ENCODE data around the gene PLXNB2.
"Not testable (repeated sequence)": the region's sequence is repeated elsewhere in the genome, so short reads cannot be mapped to it uniquely, and the experiment has no call there.

The PLXNB2 gene

GRCh38 chr22:50339945-50340879 lies 32.8 kb upstream of the PLXNB2 start:
- H3K9me3 ChIP-seq (ENCODE audit: severe bottlenecking): no peaks in the 10 kb centered on the region
- no peaks in the 10 kb centered on the region for H3K27me3 ChIP-seq (ENCODE audit: insufficient read depth, poor library complexity, severe bottlenecking)
- H3K4me1 ChIP-seq (ENCODE audit: insufficient read depth, poor library complexity, severe bottlenecking): no peaks in the 10 kb centered on the region
- no peak for DNase-seq (ENCODE audit: low spot score)
- no peak for TF ChIP-seq CTCF (IDR thresholded peaks at IDR 0.05; ENCODE audit: poor library complexity, severe bottlenecking)
- no peaks in the 10 kb centered on the region for H3K36me3 ChIP-seq (ENCODE audit: low read depth)
- no peak overlapping the region for H3K4me3 ChIP-seq (ENCODE audit: severe bottlenecking)
- no peak overlapping the region for H3K27ac ChIP-seq (ENCODE audit: poor library complexity, severe bottlenecking)
- peak; percentile 39; the same call in 2 of the 3 replicates for ATAC-seq (ENCODE audit: low read depth)

GRCh38 chr22:50338860-50339462 lies 31.5 kb upstream of the PLXNB2 start:
- Histone ChIP-seq H3K4me3 (ENCODE audit: severe bottlenecking) (no peak overlapping the region), H3K36me3 (ENCODE audit: low read depth) (no peaks in the 10 kb centered on the region), H3K27me3 (ENCODE audit: insufficient read depth, poor library complexity, severe bottlenecking) (no peaks in the 10 kb centered on the region), H3K9me3 (ENCODE audit: severe bottlenecking) (no peaks in the 10 kb centered on the region), H3K27ac (ENCODE audit: poor library complexity, severe bottlenecking) (no peak overlapping the region), H3K4me1 (ENCODE audit: insufficient read depth, poor library complexity, severe bottlenecking) (no peaks in the 10 kb centered on the region)
- no peak for TF ChIP-seq CTCF (IDR thresholded peaks at IDR 0.05; ENCODE audit: poor library complexity, severe bottlenecking)
- ATAC-seq (ENCODE audit: low read depth): no peak
- no peak for DNase-seq (ENCODE audit: low spot score)

GRCh38 chr22:50338042-50338573 lies 30.7 kb upstream of the PLXNB2 start:
- Histone ChIP-seq H3K36me3 (ENCODE audit: low read depth) (no peaks in the 10 kb centered on the region), H3K4me1 (ENCODE audit: insufficient read depth, poor library complexity, severe bottlenecking) (no peaks in the 10 kb centered on the region), H3K9me3 (ENCODE audit: severe bottlenecking) (no peaks in the 10 kb centered on the region), H3K27me3 (ENCODE audit: insufficient read depth, poor library complexity, severe bottlenecking) (no peaks in the 10 kb centered on the region), H3K27ac (ENCODE audit: poor library complexity, severe bottlenecking) (no peak overlapping the region), H3K4me3 (ENCODE audit: severe bottlenecking) (no peak overlapping the region)
- DNase-seq (ENCODE audit: low spot score) (no peak), ATAC-seq (ENCODE audit: low read depth) (no peak)
- TF ChIP-seq CTCF (IDR thresholded peaks at IDR 0.05; ENCODE audit: poor library complexity, severe bottlenecking): no peak

GRCh38 chr22:50337262-50338041 lies 30.0 kb upstream of the PLXNB2 start:
- H3K4me3 ChIP-seq (ENCODE audit: severe bottlenecking): no peak overlapping the region
- no peak for DNase-seq (ENCODE audit: low spot score)
- no peaks in the 10 kb centered on the region for H3K36me3 ChIP-seq (ENCODE audit: low read depth)
- H3K4me1 ChIP-seq (ENCODE audit: insufficient read depth, poor library complexity, severe bottlenecking): no peaks in the 10 kb centered on the region
- no peak for TF ChIP-seq CTCF (IDR thresholded peaks at IDR 0.05; ENCODE audit: poor library complexity, severe bottlenecking)
- no peaks in the 10 kb centered on the region for H3K27me3 ChIP-seq (ENCODE audit: insufficient read depth, poor library complexity, severe bottlenecking)
- ATAC-seq (ENCODE audit: low read depth): no peak
- H3K27ac ChIP-seq (ENCODE audit: poor library complexity, severe bottlenecking): no peak overlapping the region
- H3K9me3 ChIP-seq (ENCODE audit: severe bottlenecking): no peaks in the 10 kb centered on the region

GRCh38 chr22:50334433-50334832 lies 27.0 kb upstream of the PLXNB2 start:
- not testable (repeated sequence) for H3K4me1 ChIP-seq (ENCODE audit: insufficient read depth, poor library complexity, severe bottlenecking); ATAC-seq (ENCODE audit: low read depth)

More at GRCh38 chr22:50334433-50334832, 27.0 kb upstream of the PLXNB2 start:
- not testable (repeated sequence) for H3K27ac ChIP-seq (ENCODE audit: poor library complexity, severe bottlenecking); H3K27me3 ChIP-seq (ENCODE audit: insufficient read depth, poor library complexity, severe bottlenecking); H3K4me3 ChIP-seq (ENCODE audit: severe bottlenecking); H3K36me3 ChIP-seq (ENCODE audit: low read depth); DNase-seq (ENCODE audit: low spot score); H3K9me3 ChIP-seq (ENCODE audit: severe bottlenecking)
